ENCODE data around the gene FUT7. TPM values are rescaled to one million over a fixed set of nuclear protein-coding genes. Genes with fewer than 3 reads are reported as not detected.

Gene FUT7
- total and polyA plus RNA-seq, 2 of the 8 experiments (the other 6 are each of a cell fraction or from before 2014, with no cell fraction given), result not detected

DNA sequence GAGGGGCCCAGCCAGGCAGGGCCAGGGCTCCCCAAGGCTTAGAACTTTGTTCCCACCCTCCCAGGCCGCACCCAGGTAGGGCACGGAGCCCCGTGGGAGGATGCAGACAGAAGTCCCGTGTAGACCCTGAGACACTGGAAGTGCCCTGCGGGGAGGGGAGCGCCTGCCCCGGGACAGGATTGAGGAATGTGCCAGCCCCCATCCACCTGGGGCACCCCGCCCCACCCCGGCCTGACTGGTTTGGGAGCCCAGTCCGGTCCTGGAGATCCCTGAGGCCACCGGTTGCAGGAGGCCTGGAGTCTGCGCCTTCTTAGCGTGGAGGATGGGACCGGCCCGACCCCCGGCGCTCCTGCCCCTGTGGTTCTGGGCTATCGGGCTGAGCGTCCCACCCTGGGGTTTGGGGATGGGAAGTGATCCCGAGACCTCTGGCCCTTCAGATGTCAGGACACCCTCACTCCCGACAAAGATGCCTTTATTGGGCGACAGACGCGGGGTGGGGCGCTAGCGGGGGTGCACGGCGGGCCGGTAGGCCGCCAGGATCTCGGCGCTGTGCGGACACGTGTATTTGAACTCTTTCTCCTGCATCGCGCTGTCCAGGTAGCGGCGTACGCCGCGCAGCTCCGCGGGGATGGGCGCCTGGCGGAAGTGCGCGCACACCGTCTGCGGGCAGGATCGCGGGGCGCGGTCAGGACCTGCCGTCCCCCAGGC, 37.6 kb downstream of the FUT7 start (continued):
- no peak for TF ChIP-seq POLR2A (IDR thresholded peaks at IDR 0.05; ENCODE audit: control extremely low read depth in 1 of 2, low read depth in 2 of 2, low read length in 2 of 2)
- TF ChIP-seq BACH1 (IDR thresholded peaks at IDR 0.05; ENCODE audit: low read length), result no peak
- no peak for TF ChIP-seq CEBPB (IDR thresholded peaks at IDR 0.05; ENCODE audit: low read depth, low read length)
- no peak for TF ChIP-seq RAD21 (IDR thresholded peaks at IDR 0.05 in 1 of 2, conservative IDR thresholded peaks at IDR 0.05 in 1 of 2; ENCODE audit: low read depth in 2 of 2, low read length in 2 of 2)
